Heart left ventricle (tissue), 13 donors: Measurements from ENCODE around the gene RSRP1.

Experiments used
- POLR2A ChIP-seq, 2 donors: fragments of 450-650 bp; IDR thresholded peaks; one replicate each; pipeline ENCODE4 v1.6.1; 2017; ENCODE audit warnings: antibody characterized with exemption in 2 of 2, mild to moderate bottlenecking in 2 of 2, moderate library complexity in 2 of 2
- TF ChIP-seq, protein P1 (sequence below), 12 donors: fragments of 200-600 bp; sonication (generic) in 4 of 12; IDR thresholded peaks; one replicate each; pipeline versions ENCODE4 v1.5.0 to v1.8.0; 2018 to 2022; ENCODE audit warnings: antibody characterized with exemption in 12 of 12, mild to moderate bottlenecking in 5 of 12
- donor health status: ischemic (EF 13 %, LVEDD 7.1; RV severe dilation, severe dysfunction).
- donor health status: DM: no; HTN: yes; CAD: no.
- donor health status: DM: no; HTN: no; CAD: no.
- donor health status: ischemic (EF 25% LVEDD 6.9; RV normal size, moderate dysfunction).
- donor health status: ischemic (EF 25% LVEDD 5.7; RV mildly dilated, moderate dysfunction).
- donor health status: ischemic (EF 35%, LVEDD 5.7; RV mildly dilated, moderate dysfunction).
- donor health status: nonischemic (EF 11% LVEDD 7.7; RV severe dilation, severe dysfunction).
- donor health status: DM: yes; HTN: yes; CAD: no.
- donor health status: PGD.
- donor health status: ischemic (EF 29% LVEDD 5.4; RV normal size, mild dysfunction).
- donor health status: nonischemic (EF 23%, LVEDD 6.1; RV moderate dilation, normal function).

DNA sequence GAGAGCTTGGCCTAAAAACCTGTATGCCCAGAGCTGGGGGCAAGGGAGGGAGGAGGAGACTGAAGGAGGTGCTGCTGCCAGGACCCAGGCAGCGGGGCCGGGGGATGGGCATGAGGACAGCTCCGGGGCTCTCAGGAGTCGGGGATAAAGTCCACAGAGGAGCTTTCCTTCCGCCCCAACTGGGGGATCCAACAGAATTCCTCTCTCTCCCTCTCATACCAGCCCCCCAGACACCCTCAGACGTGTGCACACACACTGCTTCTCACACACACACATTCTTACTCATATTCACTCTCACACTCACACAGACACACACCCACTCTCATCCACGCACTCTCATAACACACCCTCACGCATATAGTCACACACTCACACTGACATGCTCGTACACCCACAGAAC, 54.0 kb downstream of the RSRP1 start:
- TF ChIP-seq, protein P1, sequence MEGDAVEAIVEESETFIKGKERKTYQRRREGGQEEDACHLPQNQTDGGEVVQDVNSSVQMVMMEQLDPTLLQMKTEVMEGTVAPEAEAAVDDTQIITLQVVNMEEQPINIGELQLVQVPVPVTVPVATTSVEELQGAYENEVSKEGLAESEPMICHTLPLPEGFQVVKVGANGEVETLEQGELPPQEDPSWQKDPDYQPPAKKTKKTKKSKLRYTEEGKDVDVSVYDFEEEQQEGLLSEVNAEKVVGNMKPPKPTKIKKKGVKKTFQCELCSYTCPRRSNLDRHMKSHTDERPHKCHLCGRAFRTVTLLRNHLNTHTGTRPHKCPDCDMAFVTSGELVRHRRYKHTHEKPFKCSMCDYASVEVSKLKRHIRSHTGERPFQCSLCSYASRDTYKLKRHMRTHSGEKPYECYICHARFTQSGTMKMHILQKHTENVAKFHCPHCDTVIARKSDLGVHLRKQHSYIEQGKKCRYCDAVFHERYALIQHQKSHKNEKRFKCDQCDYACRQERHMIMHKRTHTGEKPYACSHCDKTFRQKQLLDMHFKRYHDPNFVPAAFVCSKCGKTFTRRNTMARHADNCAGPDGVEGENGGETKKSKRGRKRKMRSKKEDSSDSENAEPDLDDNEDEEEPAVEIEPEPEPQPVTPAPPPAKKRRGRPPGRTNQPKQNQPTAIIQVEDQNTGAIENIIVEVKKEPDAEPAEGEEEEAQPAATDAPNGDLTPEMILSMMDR (IDR thresholded peaks at IDR 0.05): no peak
- TF ChIP-seq POLR2A (IDR thresholded peaks at IDR 0.05): no peak
